Peyer's patch (tissue), 4 donors: ENCODE data around the gene SLC5A3.

ENCODE experiments used
- CTCF ChIP-seq, 6 experiments: fragments of 450-650 bp in 4 of 6; fragments of 200-600 bp in 2 of 6; sonication (generic) in 1 of 6; IDR thresholded peaks; one replicate each; pipeline ENCODE4 v1.5.1; 2017 to 2019; ENCODE audit warnings: antibody characterized with exemption in 6 of 6, mild to moderate bottlenecking in 3 of 6, moderate library complexity in 1 of 6
- POLR2A ChIP-seq, 2 donors: fragments of 450-650 bp; IDR thresholded peaks; one replicate each; pipeline ENCODE4 v1.5.1; 2017; ENCODE audit warnings: antibody characterized with exemption in 2 of 2, mild to moderate bottlenecking in 2 of 2, moderate library complexity in 2 of 2

DNA sequence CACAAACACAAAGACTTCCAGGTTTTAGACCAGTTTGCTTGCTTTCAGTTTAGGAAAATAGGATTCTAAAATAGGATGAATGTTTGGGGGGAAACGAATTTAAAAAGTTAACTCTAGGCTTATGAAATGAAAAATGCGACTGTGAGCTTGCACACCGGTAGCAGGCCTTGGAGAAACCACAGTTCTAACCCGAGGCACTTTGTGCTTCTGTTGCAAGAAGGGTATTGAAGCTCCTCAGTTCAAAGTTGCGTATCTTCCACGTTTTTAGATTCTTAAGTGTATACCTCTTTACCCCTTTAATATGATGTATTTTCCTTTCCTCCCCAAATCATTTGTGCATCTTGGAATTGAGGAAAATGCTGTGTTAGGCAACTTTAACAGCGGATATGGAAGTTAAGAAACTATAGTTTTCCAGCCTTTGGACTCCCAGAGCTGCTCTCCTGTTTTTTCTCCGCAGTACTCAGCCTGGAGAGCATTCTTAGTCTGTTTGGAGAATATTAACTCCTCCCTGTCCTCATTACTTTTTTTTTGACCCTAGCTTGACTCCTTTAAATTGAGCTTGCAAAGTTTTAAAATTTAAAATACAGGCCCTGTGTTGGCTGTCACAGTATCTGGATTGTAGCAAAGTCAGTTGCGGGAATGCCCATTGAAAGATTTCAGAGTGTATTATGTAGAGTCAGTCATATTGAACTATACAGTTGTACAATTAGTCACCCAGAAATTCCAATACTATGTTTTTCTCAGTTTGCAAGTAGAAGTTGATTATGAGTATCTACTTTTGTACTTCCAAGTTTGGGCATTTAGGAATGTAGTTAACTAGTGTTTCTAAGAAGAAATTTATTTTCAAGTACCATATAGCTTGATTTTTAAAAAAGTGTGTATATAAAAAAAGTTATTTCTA lies 2.6 kb downstream of the SLC5A3 start:
- no peak for TF ChIP-seq CTCF (IDR thresholded peaks at IDR 0.05)
- no peak for TF ChIP-seq POLR2A (IDR thresholded peaks at IDR 0.05)
